HG03139 (cell line): ENCODE measurements around the gene WDR5.

Source experiments
- ATAC-seq: cut with Tn5 transposase; IDR thresholded peaks from one replicate; pipeline ENCODE4 v1.9.1; 2021; ENCODE audit not compliant: unreplicated experiment

WDR5 gene

DNA sequence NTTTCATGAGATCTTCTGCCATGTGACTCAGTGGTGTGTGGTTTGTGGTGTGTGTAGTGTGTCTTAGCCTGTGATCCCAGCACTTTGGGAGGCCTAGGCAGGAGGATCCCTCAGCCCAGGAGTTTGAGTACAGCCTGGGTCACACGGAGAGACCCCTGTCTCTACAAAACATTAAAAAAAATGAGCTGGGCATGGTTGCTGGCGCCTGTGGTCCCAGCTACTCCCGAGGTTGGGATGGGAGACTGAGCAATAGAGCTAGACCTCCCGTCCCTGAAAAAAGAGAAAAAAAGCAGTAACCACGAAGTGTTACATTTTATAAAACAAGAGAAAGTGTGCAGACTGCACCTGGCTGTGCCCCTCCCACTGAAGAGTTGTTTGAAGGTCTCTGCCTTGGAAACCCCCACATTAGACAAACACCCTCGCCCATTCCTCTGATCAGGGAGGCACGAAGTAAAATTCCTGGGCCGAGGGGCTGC is 49.7 kb downstream of the WDR5 start:
- no peak for ATAC-seq

DNA sequence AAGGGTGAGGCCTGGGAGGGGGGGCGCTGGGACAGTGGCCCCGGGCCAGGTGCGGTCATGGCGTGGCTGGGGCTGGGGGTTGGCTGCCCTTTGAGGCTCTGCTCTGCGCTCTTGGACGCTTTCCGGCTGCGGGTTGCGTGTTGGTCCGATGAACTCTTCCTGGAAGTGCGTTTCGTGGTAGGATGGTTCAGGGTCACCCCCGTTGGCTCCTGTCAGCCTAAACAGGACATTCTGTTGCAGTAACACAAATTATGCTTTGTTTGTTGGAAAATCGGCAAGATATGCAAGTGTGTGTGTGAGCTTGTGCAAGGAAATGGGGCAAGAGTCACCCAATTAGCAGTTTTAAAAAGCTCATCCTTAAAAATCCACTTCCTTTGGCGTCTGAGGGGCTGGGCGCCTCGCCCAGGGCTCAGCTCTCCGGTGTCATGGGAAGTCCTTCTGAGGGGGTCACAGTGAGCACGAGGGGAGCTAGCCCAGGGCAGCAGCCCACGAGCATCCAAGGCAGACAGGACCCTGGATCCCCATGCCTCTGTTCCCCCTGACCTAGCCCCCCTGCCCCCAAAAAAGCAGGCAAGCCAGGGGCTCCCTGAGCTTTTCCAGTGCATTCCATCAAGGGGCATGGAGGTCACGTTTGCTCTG is 50.7 kb downstream of the WDR5 start:
- ATAC-seq, result no peak

DNA sequence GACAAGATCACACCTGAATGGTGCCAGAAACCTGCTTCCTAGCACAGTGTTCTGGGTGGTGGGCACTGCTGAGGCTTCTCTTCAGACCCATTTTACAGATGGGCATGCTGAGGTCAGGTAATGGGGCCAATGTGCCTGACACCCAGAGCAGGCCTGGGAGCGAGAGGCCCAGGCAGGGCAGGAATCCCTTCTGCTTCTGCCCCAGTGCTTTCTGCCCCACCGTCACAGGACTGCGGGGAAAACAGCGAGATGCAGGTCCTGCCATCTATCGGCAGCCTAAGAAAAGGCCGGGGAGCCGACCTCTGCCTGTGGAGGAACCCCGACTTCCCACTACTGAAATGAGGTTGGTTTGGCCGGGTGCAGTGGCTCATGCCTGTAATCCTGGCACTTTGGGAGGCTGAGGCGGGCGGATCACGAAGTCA is 51.2 kb downstream of the WDR5 start:
- no peak for ATAC-seq

DNA sequence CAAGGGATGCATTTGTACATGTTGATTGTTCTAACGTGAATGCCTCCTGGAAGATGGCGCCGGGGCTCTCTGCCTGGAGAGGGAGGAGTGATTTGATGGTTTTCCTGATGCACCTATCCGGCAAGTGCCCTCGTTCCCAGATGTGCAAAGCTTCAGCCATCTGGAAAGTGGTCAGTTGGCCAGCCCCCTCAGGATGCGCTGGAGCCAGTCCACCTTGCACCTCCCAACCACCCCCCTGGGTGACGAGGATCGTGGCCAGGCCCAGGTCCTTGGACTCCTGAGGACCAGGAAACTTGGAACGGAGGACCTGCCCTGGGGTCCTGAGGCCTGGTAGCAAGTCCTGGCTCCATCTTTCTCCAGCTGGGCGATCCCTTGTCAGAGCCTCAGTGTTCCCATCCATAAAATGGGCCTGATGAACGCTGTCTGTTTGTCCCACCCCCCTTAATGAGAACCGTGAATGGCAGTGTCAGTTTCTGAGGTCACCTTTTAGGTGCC is 52.1 kb downstream of the WDR5 start:
- ATAC-seq, result no peak

DNA sequence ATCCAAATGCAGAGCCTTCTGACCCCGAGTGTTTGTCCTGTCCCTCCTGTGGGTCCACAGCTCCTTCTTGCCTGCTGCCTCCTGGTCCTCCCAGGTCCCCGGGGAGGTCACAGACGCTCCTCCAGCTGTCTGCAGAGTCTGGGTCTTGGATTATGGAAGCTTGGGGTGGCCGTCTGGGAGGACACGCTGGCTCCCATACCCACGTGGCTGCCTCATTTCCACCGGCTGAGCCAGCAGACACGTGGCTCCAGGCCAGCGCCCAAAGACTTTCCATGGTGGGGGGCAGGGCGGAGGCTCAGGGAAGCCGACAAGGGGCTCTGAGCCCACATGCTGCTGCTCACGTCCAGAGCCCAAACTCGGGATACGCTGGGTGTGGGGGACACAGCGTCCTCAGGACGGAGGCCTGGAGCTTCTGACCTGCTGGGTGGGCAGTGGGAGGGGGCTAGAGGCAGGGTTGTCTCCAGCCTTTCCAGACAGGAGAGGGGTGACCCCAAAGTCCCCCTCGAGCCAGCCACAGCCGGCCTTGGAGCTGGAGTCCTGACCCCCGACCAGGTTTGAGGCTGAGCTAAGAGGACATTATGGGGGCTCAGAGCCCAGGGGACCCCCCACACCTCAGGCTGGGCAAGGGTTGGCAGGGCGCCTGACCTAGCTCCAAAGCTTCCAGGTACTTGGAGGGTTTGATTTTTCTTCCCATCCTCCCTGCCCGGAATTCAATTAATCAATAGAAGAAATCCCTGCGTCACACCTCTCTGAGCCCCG is 52.7 kb downstream of the WDR5 start:
- no peak for ATAC-seq

DNA sequence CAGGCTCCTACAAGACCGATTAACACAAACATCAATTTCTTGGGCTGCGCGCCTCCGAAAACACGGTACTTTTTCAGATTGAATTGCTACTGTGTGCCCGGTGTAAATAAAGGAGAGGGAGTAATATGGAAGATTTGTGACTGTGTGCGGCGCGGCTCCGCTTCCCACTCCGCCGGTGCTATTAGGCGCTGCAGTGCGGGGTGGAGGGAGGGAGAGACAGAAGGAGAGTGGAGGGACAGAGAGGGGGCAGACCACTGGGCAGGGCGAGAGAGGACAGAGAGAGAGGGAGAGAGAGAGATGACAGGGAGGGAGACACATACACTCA is 53.2 kb downstream of the WDR5 start:
- no peak for ATAC-seq

DNA sequence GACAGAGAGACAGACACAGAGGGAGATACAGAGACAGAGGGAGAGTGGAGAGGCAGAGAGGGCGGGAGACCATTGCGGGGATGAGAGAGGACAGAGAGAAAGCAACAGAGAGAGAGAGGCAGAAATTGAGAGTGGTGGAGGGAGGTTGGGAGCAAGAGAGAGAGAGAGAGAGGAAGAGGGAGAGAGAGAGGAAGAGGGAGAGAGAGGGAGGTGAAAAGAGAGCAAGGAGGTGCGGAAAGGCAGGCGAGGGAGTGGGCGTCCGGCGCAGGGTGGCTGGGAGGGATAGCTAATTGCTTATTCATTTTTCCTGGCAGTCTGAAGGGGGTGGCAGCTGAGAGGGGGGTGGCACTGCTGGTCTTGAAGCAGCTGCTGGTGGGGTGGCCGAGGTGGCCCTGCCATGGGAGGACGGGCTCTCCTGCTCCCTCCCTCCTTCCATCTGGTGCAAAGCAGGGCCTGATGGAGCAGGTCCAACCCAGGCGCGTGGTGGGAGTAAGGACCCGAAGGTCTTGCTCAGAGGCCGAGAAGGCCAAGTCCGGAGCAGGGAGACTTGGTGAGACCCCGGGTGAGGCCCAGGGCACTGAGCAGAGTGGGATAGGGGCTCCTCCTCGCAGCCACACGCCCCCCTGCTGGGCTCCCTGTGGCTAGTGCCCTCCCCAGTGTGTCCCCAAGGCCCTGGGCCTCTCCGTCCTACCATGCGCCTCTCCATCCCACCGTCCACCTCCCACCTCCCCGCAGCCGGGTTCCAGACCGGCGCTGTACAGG is 53.8 kb downstream of the WDR5 start:
- no peak for ATAC-seq

DNA sequence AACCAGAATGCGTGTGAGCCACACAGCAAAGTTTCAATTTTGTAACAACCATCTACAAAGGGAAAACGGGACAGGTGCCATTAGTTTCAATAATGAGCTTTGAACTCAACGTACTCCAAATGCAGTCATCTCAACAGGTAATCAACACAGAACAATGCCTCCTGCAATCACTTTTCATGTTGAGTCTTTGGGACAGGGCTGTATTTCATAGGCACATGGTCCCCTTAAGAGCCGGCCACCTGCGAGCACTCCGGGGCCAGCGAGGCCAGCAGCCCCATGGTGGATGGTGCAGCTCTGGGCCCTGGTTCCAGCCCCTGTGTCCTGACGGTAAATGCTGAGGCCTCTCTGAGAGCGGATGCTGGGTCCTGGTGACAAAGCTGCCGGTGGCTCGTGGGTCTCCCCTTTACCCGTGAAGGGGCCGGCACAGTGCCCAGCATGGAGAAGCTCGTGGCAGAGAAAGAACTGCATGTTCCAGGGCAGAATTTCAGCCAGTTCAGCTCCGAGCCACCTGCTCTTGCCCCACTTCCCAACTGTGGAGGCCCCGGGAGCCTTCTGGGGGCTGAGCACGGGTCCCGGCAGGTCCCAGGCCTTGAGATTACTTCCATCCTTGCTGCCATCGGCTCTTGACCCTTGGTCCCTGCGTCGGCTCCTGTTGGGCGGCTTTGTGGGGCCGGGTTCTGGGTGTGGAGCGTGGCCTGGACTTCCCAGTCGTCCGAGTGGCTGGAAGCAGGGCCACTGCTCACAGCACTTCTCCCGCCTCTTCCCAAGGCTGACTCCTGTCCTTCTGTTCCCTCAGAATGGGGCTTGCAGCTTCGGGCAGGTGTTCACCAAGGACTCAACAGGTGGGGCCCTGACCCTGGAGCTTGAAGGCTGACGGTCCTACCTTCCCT is 54.6 kb downstream of the WDR5 start:
- no peak for ATAC-seq

DNA sequence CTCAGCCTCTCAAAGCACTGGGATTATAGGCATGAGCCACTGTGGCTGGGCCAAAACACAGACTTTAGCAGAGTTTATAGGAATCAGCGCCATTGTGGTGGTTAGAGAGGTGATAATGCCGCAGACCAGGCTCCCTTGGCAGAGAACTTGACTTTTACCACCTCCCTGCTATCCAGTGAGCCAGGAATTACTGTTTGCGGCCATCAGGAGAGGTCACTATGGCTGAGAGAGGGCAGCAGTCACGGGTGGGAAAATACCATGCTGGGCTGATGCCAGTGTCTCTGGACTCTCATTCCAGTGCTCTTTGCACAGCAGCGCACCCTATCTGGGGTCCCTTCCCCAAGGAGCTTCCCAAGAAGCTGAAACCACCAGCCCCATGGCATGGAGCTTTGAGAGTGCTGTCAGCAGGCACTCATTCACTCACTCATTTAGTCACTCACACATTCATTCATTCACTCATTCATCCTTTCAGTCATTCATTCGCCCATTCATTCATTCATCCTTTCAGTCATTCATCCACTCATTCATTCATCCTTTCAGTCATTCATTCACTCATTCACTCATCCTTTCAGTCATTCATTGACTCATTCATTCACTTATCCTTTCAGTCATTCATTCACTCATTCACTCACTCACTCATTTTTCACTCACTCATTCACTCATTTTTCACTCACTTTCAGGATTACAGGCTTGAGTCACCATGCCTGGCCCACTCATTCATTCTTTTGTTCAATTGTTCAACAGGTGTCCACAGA is 55.8 kb downstream of the WDR5 start:
- no peak for ATAC-seq

DNA sequence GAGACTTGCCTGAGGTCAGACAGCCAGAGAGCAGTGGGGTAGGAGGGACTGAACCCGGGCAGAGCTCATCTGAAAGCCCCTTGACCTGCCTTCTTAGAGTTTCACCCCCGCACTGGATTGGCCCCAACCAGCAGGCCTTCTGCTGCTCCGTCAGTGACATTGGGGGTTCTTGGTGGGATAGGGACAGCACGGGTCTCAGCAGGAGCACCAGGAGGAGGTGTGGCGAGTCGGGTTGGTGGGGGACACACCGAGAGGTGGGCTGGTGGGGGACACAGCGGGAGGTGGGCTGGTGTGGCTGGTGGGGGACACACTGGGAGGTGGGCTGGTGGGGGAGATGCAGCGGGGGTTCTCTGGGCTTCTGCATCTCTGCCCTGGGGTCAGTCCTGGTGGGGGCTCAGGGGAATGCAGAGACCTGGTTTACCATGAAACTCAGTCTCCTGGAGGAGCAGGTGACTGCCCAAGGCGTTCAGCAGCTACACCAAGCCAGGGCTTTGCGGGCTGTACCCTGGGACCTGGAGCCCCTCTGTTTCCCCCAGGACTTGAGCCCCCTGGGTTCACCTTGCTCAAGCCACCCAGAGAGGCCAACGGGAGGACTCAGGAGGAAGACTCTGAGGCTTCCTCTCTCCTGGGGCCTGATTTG is 56.5 kb downstream of the WDR5 start:
- no peak for ATAC-seq

DNA sequence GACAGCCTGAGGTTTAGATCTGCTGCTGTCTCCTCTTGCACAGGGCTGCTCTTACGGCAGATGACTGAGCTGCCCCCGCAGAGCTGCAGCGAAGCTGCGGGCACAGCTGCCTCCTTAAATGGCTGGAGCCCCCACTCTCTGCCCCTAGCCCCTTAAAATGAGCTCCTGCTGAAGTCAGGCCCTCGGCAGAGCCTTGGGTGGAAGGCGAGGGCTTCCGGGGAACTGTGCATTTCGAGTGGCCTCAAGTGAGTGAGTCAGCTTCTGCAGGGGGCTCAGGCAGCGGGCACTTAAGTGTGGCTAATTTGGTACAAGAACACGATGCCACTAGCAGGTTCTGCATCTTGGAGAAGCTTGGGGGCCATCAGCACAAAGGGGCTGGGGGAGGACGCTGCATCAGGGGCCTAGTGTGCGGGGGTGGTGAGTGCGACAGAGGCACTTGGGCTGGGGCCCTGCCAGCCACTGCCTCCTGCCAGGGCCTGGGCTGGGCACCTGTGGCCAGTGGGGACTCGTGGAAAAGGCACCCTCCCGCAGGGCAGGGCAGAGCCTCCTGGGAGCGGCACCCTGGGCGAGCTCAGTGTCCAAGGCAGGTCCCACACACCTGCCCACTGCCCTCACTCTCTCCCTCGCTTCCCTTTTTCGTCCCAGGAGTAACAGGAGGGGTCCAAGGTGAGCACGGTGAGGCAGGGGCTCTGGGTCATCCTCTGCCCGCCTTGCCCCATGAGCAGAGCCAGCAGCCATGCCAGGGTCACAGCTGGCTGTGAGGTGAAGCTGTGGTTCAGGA is 57.3 kb downstream of the WDR5 start:
- no peak for ATAC-seq

DNA sequence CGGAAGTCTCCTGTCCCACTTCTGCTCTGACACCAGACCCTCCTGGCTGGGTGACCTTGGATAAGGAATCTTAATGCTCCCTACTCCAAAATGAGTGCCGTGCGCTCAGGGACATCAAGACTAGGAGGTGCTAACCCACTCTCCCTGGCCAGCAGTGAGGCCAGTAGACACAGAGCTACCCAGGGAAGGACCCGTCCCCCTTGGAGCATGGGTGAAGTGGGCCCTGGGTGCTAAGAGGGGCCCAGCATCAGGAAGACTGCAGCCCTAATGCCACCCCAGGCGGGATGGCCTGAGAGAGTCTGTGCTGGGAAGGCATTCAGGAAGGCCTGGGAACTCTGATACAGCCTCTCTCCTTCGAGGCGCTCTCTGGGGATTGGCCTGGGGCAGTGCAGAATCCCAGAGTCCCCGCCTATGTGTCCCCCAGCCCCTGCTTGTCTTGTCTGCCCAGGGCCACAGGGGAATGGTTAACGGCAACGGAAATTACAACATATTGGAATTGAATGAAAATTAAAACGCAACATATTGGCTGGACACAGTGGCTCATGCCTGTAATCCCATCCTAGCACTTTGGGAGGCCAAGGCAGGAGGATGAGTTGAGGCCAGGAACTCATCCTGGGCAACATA is 58.1 kb downstream of the WDR5 start:
- no peak for ATAC-seq

DNA sequence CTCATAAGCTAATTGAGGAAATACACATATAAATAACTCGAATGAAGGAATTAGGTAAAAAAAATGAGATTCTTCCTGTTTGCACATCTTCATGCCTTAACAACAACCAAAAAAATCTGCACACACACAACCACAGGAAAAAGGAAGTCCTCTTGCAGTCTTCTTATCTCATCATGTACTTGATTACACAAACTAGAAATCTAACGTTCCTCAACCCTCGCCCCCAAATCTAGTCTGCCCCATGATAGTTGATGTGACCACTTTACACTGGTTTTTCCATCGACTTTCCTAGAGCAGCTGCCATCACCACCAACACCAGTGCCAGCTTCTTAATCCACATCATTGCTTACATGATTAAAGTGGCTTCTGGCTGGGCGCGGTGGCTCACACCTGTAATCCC is 59.7 kb downstream of the WDR5 start:
- no peak for ATAC-seq

DNA sequence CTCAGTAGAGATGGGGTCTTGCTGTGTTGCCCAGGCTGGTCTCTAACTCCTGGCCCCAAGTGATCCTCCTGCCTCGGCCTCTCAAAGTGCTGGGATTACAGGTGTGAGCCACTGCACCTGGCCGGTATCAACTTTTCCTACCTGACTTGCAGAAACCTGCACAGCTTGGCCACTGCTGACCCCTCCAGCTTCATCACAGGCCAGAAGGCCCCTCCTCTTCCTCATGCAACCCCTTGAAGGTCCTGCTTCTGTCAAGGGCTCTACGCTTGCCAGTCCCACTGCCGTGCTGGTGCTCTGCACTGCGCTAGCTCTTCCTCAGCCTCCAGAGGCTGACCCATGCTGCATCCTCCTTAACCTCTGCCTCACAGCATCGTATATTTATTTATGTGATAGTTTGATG is 61.0 kb downstream of the WDR5 start:
- no peak for ATAC-seq

DNA sequence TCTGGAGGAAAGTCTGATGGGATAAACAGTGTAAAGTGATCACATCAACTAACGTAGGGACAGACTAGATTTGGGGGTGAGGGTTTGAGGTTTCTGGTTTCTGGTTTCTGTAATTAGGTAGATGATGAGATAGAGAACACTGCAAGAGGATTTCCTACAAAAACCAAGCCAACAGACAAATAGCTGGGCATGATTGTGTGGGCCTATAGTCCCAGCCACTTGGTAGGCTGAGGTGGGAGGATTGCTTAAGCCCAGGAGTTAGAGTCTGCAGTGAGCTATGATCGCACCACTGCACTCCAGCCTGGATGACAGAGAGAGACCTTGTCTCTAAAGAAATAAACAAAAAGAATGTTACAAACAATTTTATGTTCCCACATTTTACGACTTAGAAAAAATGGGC is 62.9 kb downstream of the WDR5 start:
- ATAC-seq, result no peak

DNA sequence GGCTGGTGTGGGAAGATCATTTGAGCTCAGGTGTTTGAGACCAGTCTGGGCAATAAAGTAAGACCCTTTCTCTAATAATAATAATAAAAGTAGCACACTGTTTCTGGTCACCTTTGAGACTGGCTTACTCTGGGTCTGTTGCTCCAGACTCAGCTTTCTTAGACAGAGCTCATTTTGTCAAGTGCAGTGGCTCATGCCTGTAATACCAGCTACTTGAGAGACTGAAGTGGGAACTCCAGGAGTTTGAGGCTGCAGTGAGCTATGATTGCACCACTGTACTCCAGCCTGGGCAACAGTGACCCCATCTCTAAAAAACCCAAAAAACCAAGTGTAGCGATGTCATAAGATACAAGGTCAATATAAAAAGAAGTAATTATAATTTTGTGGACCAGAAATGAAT is 64.8 kb downstream of the WDR5 start:
- no peak for ATAC-seq

DNA sequence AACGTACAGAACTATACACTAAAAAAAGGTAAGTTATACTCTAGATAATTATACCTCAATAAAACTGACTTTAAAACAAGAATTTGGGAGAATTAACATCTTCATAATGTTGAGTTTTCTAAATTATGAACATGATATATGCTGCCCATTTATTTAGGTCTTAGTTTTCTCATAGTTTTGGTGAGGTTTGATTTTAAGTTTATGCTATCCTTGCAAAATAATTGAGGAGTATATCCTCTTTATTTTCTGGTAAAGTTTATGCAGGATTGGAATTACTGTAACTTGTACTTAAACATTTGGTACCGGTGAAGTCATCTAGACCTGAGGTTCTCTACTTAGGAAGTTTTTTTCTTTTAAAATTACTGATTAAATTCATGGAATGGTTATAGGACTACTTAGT is 67.3 kb downstream of the WDR5 start:
- no peak for ATAC-seq

DNA sequence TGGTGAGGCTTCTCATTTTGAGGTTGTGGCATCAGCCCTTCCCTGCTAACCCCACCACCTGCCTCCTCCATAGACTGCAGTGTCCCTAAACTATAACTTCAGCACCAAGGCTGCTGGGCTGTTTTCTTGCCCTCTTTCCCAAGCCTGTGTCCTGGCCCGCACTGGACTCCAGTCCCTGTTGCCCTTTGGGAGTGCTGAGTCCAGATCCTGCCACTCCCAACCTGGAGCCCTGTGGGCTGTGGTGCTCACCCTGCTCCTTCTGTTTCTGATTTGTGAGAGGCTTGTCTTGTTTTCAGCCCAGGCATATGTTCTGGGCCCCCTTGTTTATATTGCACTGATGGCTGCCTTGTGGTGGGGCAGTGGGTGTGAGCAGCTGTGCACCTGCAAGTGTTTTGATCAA is 68.2 kb downstream of the WDR5 start:
- ATAC-seq, result no peak
